Adrenal gland (tissue), 5 donors: ENCODE data around the gene CBX5.

Experiments used
- POLR2A ChIP-seq, 2 donors: fragments of 450-650 bp; IDR thresholded peaks; one replicate each; pipeline ENCODE4 v1.6.1; 2017; ENCODE audit warnings: antibody characterized with exemption in 2 of 2, mild to moderate bottlenecking in 2 of 2, moderate library complexity in 1 of 2
- TF ChIP-seq, protein P1 (sequence below), 6 experiments: fragments of 450-650 bp in 4 of 6; fragments of 200-600 bp in 2 of 6; sonication (generic) in 1 of 6; IDR thresholded peaks; 1 replicate in 5 of 6; 2 replicates in 1 of 6; pipeline versions ENCODE4 v1.5.1 to v1.8.0; 2016 to 2021; ENCODE audit warnings: antibody characterized with exemption in 6 of 6, mild to moderate bottlenecking in 2 of 6, moderate library complexity in 1 of 6
- donor health status: DM: no; HTN: no; CAD: no.

DNA sequence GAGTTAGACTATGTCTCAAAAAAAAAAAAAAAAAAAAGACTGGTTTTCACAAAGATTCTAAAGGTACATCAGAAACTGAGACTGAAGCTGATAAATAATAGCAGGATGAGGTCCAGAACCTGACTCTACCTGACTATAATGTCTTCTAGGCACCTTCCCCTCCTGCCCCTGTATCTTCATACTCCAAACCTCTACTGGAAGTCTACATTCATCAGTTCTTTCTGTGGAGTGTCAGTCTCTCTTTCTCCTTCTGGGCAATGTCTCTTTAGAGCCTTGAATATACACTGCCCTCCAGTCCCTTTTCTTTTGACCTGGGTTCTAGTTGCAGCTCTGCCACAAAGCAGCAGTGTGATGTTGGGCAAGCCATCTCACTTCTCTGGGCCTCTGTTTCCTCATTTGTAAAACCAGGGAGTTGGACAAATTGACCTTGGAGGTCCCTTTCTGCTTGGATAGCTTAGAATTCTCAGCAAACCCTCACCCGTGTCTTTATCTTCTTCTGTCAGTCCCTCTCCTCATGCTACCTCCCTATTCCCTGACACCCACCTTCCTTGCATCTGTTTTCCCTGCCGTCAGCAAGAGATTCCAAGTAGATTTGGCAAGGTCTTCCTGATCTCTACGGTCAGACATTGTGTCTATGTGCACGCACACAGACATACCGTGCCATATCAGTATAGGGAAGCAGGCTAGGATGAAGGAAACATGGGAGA lies 16.6 kb upstream of the CBX5 start:
- TF ChIP-seq, protein P1, sequence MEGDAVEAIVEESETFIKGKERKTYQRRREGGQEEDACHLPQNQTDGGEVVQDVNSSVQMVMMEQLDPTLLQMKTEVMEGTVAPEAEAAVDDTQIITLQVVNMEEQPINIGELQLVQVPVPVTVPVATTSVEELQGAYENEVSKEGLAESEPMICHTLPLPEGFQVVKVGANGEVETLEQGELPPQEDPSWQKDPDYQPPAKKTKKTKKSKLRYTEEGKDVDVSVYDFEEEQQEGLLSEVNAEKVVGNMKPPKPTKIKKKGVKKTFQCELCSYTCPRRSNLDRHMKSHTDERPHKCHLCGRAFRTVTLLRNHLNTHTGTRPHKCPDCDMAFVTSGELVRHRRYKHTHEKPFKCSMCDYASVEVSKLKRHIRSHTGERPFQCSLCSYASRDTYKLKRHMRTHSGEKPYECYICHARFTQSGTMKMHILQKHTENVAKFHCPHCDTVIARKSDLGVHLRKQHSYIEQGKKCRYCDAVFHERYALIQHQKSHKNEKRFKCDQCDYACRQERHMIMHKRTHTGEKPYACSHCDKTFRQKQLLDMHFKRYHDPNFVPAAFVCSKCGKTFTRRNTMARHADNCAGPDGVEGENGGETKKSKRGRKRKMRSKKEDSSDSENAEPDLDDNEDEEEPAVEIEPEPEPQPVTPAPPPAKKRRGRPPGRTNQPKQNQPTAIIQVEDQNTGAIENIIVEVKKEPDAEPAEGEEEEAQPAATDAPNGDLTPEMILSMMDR (IDR thresholded peaks at IDR 0.05) = no peak
- TF ChIP-seq POLR2A (IDR thresholded peaks at IDR 0.05) = no peak
